HG02840 (cell line): ENCODE measurements around the gene C12orf56.
"Not testable (repeated sequence)": the region's sequence is repeated elsewhere in the genome, so short reads cannot be mapped to it uniquely, and the experiment has no call there.

Source experiments
- ATAC-seq: cut with Tn5 transposase; IDR thresholded peaks from one replicate; pipeline ENCODE4 v1.9.1; 2021; ENCODE audit warnings: mild to moderate bottlenecking, moderate library complexity, moderate number of reproducible peaks; ENCODE audit not compliant: unreplicated experiment, low FRiP score

The C12orf56 gene

GRCh38 chr12:64252681-64253080, 137.9 kb downstream of the C12orf56 start:
- no peak for ATAC-seq

GRCh38 chr12:64243809-64244208, 146.7 kb downstream of the C12orf56 start:
- ATAC-seq = no peak

DNA sequence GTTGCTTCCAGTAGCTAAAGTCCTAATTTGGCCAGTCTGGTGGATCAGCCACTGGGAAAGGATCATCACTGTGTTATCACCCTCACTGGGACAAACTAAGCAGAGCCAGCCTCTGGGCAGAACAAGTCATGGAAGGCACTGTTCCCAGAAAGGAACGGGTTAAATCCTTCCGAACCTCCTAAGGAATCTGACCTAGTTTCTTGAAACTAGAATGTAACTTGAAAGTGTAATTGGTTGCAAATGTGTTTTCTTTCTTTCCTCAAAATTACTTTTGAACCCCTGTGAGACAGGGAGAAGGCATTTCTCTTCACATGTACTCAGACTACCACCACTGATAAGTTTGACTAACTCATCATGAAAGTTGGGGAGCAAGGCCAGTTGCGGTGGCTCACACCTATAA, 149.8 kb downstream of the C12orf56 start:
- ATAC-seq = no peak

GRCh38 chr12:64237382-64237781, 153.2 kb downstream of the C12orf56 start:
- no peak for ATAC-seq

DNA sequence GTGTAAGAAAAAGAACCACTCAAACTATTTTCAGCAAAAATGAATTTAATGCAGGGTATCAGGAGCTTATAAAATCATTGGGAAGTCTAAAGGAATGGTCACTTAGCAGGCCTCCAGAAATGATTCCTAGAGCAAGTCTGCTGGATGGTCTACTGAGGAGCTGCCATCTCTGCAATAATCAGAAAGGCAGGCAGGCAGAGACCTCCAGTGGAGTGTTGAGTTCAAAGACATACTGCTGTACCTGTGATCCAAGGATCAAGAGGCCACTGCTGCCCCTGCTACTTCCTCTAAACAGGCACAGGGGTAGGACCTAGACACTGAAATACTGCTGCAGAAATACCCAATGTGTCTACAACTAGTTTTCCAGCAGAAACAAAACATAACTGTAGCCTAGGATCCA, 154.0 kb downstream of the C12orf56 start:
- ATAC-seq = no peak

DNA sequence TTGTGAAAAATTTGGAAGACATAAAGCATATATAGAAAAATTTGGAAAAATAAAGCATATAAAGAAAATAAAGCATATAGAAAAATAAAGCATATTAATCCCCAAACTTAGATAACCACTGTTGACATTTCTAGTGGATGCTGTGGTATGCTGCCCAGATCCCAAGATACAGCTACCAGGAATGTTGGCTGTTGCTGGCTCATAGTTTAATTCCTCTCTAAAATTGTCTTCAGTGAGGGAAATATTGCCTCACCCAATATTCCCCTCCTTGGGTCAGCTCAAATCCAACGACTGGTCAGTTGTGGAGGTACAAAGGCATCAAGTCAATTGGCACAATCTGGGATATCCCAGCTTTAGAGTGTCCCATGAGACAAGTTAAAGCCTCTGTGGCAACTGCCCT, 158.4 kb downstream of the C12orf56 start:
- no peak for ATAC-seq

DNA sequence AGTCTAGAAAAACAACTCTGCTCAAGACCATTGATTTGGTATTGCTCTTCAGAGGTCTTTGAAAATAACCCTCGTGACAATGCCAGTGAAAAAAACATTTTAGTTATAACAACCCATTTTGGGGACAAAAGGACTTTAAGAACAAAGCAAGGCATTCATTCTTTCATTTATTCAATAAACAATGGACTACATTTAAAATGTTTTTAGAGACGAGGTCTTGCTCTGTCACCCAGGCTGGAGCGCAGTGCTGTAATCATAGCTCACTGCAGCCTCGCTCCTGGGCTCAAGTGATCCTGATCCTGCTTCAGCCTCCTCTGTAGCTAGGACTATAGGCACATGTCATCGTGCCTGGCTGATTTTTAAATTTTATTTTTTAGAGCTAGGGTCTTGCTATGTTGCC, 160.8 kb downstream of the C12orf56 start:
- no peak for ATAC-seq

DNA sequence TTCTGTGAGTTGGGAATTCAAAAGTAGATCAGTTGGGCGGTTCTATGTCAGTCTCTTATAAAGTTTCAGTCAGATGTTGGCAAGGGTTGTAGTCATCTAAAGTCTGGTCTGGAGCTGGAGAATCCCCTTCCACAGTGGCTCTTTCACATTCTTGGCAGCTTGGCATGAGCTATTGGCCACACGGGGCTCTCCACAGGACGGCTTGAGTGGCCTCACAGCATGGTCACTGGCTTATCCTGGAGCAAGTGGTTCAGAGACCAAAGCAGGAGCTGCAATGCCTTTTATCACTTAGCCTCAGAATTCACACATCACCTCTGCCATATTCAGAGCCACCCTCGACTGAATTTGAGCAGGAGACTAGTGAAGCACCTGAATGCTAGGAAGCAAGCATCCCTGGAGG, 161.3 kb downstream of the C12orf56 start:
- ATAC-seq = no peak

GRCh38 chr12:64225626-64226025, 164.9 kb downstream of the C12orf56 start:
- ATAC-seq = no peak

- peak; percentile 95 for ATAC-seq
Measured at GRCh38 chr12:64222009-64222765, 168.4 kb downstream of the C12orf56 start, which contains the start of gene KICS2. TSS of gene KICS2 (minus strand) at chr12:64222296. CDS start at chr12:64222237, 59 bp downstream.

DNA sequence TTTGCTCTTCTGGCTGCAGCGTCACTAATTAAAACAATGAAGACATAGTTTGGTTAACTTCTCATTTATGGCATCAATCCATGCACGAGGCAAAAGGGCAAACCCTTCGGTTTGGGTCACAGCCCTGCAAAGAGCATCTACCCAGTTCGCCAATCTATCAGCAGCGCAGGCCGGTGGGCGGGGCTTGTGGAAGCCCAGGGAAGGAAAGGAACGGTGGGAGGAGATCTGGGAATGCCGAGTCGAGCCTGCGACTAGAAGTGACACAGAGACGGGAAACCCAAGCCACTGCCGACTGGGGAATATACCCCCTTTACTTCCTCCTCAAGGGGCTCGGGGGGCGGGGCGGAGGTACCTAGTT, 168.9 kb downstream of the C12orf56 start:
- peak; percentile 27 for ATAC-seq

GRCh38 chr12:64220046-64220445, 170.5 kb downstream of the C12orf56 start:
- no peak for ATAC-seq

DNA sequence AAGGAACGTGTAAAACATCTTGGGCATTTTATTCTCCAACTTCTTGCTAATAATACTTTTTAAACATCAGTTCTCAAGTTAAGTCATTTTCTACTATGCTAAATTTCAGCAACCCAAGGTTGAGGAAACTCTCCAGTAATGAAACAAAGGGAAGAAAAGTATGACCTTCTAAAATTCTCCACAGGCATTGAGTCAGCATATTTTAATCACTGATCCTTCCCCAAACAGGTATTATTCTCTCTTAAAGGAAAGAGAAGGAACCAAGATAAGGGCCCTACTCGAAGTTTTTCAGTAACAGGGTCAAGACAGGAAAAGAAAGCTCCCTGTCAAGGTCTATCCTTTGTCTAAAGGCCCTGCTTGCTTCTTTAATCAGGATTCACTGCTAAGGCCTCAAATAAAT, 171.4 kb downstream of the C12orf56 start:
- ATAC-seq = no peak

DNA sequence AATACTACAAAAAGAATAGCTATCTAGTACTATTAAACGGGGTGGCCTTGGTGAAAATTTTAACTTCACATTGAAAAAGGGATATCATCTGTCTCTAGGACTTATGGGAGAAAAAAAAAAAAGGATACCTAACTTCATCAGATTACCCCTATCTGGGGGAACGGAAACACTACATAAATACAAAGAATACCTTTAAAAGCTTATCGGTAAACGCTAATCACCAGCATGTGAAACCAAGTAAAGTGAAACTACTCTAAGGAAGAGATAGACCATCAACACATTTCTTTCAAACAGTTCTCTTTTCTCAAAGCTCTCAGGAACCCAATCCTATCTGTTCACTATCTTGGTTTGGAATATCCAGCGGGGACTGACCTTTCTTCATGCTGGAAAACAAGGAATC, 172.0 kb downstream of the C12orf56 start:
- ATAC-seq = no peak

DNA sequence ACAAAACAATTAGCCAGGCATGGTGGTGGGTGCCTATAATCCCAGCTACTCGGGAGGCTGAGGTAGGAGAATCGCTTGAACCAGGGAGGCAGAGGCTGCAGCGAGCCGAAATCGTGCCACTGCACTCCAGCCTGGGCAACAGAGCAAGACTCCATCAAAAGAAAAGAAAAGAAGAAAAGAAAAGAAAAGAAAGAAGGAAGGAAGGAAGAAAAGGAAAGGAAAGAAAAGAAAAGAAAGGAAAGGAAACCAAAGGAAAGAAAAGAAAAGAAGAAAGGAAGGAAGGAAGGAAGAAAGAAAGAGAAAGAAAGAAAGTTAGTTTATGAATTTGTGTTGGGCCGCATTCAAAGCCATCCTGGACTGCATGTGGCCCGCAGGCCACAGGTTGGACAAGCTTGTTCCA, 172.9 kb downstream of the C12orf56 start:
- not testable (repeated sequence) for ATAC-seq

- ATAC-seq = no peak
Measured at GRCh38 chr12:64216239-64216638, 174.3 kb downstream of the C12orf56 start.
